HG03439 (cell line): ENCODE data around the gene HNRNPA1.

Source experiments
- ATAC-seq: cut with Tn5 transposase; IDR thresholded peaks from one replicate; pipeline ENCODE4 v1.9.1; 2021; ENCODE audit warnings: mild to moderate bottlenecking, moderate library complexity; ENCODE audit not compliant: unreplicated experiment

Gene HNRNPA1

GRCh38 chr12:54331461-54331860 lies 50.9 kb downstream of the HNRNPA1 start:
- ATAC-seq = no peak

GRCh38 chr12:54333420-54334034 lies 53.0 kb downstream of the HNRNPA1 start:
- ATAC-seq = no peak
